Activated CD8-positive, alpha-beta memory T cell treated with anti-CD3 and anti-CD28 coated beads, Interleukin-2, amount 50 U/mL, for 24 hours (primary cell): Measurements from ENCODE around the gene GRN.

ENCODE experiments used
- DNase-seq: peaks from one replicate; pipeline ENCODE4 v3.0.0-alpha.2; 2020; ENCODE audit errors: extremely low read depth

Gene GRN

DNA sequence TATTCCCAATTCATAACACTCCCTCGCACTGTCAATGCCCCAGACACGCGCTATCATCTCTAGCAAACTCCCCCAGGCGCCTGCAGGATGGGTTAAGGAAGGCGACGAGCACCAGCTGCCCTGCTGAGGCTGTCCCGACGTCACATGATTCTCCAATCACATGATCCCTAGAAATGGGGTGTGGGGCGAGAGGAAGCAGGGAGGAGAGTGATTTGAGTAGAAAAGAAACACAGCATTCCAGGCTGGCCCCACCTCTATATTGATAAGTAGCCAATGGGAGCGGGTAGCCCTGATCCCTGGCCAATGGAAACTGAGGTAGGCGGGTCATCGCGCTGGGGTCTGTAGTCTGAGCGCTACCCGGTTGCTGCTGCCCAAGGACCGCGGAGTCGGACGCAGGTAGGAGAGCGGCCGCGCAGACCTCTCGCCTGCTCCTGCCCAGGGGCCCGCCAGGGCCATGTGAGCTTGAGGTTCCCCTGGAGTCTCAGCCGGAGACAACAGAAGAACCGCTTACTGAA lies at the start of gene GRN:
GRN (plus strand) TSS at position 364 of the 515 bp plus-strand sequence. CDS start 3,863 bp downstream, outside the sequence.
- peak; percentile 58 for DNase-seq

GRCh38 chr17:44297975-44298374 lies 47.1 kb upstream of the GRN start:
- no peak for DNase-seq

DNA sequence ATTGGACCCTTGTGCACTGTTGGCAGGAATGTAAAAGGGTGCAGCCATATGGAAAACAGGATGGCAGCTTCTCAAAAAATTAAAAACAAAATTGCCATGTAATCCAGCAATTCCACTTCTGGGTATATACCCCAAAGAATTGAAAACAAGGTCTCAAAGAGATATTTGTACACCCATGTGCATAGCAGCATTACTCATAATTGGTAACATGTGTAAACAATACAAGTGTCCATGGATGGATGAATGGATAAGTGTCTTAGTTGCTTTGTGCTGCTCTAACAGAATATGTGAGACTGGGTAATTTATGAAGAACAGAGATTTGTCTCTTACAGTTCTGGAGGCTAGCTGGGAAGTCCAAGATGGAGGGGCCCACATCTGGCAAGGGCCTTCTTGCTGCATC lies 40.5 kb upstream of the GRN start:
- DNase-seq = no peak

- no peak for DNase-seq
Observed at GRCh38 chr17:44307387-44308186, 37.5 kb upstream of the GRN start.

- peak; percentile 54 for DNase-seq
Observed at GRCh38 chr17:44308320-44308818, 36.7 kb upstream of the GRN start, which contains the start of gene RUNDC3A. Gene RUNDC3A (plus strand): TSS chr17:44308601. CDS start chr17:44308833, 232 bp downstream.

DNA sequence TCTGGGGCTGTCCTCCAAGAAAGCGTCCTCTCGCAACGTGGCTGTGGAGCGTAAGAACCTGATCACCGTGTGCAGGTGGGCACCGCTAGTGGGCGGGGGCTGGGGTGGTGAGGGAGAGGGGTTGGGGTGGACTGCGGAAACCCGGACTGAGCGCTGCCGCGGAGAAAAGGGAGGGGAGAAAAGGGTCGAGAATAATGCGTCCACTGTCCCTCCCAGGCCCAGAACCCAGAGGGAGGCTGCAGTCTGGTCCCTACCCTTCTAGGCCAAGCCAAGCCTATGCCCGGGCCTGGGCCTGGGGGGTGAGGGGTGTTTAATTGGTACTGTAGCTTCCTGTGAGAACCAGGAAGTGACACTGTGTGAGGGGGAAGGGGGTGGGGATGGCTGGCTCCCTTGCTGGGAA lies 36.2 kb upstream of the GRN start:
- DNase-seq = no peak

- DNase-seq = no peak
Observed at GRCh38 chr17:44309472-44309871, 35.6 kb upstream of the GRN start.

DNA sequence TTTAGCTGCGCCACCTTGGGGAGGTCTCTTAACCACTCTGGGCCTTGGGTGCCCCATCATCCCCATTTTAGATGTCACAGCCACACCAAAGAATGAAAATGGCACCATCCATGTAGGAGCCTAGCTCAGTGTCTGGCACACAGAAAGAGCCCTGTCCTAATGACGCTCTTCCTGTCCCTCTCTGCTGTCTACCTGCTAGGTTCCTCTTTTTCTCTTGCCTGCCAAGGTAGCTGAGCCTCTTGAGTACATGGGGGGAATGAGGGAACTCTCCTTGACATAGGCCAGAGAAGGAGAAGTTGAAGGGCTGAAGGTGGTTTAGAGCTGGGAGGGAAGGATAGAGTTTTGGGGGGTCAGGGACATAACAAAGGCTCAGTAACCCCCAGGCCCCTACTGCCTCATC lies 34.9 kb upstream of the GRN start:
- DNase-seq = no peak

GRCh38 chr17:44310609-44311376 lies 34.3 kb upstream of the GRN start:
- no peak for DNase-seq

- DNase-seq = no peak
Observed at GRCh38 chr17:44311562-44312181, 33.4 kb upstream of the GRN start.

GRCh38 chr17:44312396-44313104 lies 32.6 kb upstream of the GRN start:
- no peak for DNase-seq

DNA sequence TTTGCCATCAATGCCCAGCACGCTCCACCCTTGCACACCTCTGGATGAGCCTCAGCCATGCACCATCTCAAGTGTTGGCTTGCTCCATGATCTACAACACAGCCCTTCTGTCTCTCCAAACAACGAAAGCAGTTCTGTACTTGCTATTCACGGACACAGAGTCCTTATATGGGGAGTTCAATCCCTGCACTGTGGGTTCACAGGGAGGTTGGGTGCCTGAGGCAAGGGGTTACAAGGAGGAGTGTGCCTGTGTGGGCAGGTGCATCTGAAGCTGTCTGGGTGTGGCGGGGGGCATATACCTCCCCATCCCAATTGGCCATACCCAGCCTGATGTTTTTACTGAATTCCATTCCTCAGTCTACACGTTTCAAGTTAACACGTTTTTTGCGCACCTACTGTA lies 31.1 kb upstream of the GRN start:
- DNase-seq = no peak

- DNase-seq = no peak
Observed at GRCh38 chr17:44314524-44314868, 30.6 kb upstream of the GRN start.

- peak; percentile 28 for DNase-seq
Observed at GRCh38 chr17:44314869-44315661, 30.0 kb upstream of the GRN start.

- no peak for DNase-seq
Observed at GRCh38 chr17:44315760-44316731, 29.1 kb upstream of the GRN start.

DNA sequence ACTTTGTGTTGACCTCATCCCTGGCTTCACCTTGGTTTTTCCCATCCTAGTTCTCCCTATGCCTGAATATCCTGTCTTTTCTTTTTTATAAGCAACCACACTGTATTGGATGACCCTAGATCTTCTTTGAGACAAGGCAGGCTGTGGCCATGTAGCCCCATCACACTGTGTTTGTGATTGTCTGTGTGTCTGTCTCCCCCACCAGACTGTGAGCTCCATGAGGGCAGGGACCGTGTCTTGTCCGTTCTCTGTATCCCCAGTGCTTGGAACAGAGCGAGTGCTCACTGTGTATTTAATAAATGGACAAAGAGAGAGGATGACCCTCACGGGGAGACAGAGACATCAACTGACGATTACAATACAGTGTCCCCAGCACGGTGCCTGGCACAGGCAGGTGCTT lies 27.6 kb upstream of the GRN start:
- no peak for DNase-seq

DNA sequence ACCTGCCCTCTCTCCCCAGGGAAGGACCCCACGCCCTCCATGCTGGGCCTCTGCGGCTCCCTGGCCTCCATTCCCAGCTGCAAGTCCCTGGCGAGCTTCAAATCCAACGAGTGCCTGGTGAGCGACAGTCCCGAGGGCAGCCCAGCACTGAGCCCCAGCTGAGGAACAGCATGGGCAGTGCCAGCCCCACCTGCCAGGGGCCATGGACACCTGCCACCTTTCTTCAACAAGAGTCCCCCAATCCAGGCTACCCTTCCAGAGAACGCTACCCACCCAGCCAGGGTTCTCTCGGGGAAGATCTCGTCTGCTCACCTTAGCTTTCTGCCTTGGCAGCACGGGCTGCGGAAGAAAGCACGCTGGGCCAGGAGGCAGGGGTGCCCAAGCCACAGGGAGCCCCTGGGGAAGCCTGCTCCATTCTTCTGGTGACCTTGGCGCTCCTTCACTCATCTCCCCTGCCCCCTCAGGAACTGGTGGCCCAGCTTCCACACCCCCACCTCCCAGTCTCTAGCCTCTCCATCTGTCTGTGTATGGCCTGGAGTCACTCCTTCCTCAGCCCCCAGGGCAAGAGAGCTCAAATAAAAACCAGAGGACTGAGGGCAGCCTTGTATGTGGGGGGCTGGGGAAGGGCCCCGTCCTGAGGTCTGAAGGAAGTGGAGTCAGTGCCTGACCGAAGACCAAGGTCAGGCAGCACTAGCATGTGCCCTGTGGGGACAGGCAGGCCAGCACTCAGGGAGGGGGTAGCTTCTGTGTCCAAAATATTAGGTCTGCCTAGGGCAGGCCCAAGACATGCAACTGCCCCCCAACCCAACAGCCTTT lies 26.8 kb upstream of the GRN start:
- DNase-seq = no peak

GRCh38 chr17:44320066-44320465 lies 25.0 kb upstream of the GRN start:
- no peak for DNase-seq
